Testis (tissue), 3 donors: ENCODE measurements around the gene ACSS1. TPM values are rescaled to one million over a fixed set of nuclear protein-coding genes. Genes with fewer than 3 reads are reported as not detected.

Experiments
- DNase-seq: peaks from one replicate; pipeline ENCODE4 v3.0.0-alpha.2; 2019
- H3K27ac ChIP-seq, 2 donors: fragments of 200-600 bp; sonication (generic); one replicate each; pipeline ENCODE4 v1.5.1; 2019
- H3K27me3 ChIP-seq: fragments of 200-600 bp; sonication (generic); one replicate; pipeline ENCODE4 v1.5.1; 2019
- H3K36me3 ChIP-seq: fragments of 200-600 bp; sonication (generic); one replicate; pipeline ENCODE4 v1.5.1; 2017; ENCODE audit warnings: low read depth; ENCODE audit errors: missing control alignments
- H3K4me1 ChIP-seq: fragments of 200-600 bp; sonication (generic); one replicate; pipeline ENCODE4 v1.5.1; 2019
- H3K4me3 ChIP-seq, 2 donors: fragments of 200-600 bp; sonication (generic); one replicate each; pipeline ENCODE4 v1.5.1; 2017 to 2019
- H3K9me3 ChIP-seq: fragments of 200-600 bp; sonication (generic); one replicate; pipeline ENCODE4 v1.5.1; 2017
- CTCF ChIP-seq, 3 experiments: fragments of 450-650 bp in 2 of 3; fragments of 200-600 bp in 1 of 3; sonication (generic) in 1 of 3; IDR thresholded peaks; one replicate each; pipeline ENCODE4 v1.5.1; 2016 to 2019; ENCODE audit warnings: antibody characterized with exemption in 3 of 3, mild to moderate bottlenecking in 2 of 3, moderate library complexity in 1 of 3
- POLR2A ChIP-seq: fragments of 450-650 bp; IDR thresholded peaks from one replicate; pipeline ENCODE4 v1.6.1; 2017; ENCODE audit warnings: antibody characterized with exemption, mild to moderate bottlenecking, moderate library complexity
- WGBS, 2 donors: methylation state at CpG; one replicate each; pipeline ENCODE4 v1.1.5; 2018; 5-methylcytosine and 5-hydroxymethylcytosine counted together
- intact Hi-C: fragments of 100-400 bp; cut with DNase I; formaldehyde crosslinking; loops from one replicate; pipeline ENCODE4 v1.15.1; 2023; ENCODE audit warnings: low total_unique reads
- polyA plus RNA-seq: library from polyadenylated mRNA; stranded (reverse); fragments of 350-450 nt; fragmentation: Illumina TruSeq; extraction: RNeasy Lipid Tissue Mini Kit (QIAGEN cat#74804); gene quantifications from one replicate; pipeline ENCODE4 v1.2.3, GENCODE V29; 2014; ENCODE audit warnings: low read depth, low replicate concordance; ENCODE audit not compliant: insufficient read depth
- total RNA-seq, 2 donors: library from RNA; depleted of rRNA; stranded (reverse); fragments of >200 nt; gene quantifications; one replicate each; pipeline ENCODE4 v1.2.3, GENCODE V29; 2016

Gene ACSS1
- total and polyA plus RNA-seq, 3 donors from 2014 or later = 61.5 to 184 (median 162) TPM

- no peaks in the 10 kb centered on the region for H3K27me3 ChIP-seq
- WGBS, 2 donors = 78 to 83% methylated on average over 5 to 6 of the region's 6 CpGs
- TF ChIP-seq POLR2A (no peak), CTCF (IDR thresholded peaks at IDR 0.05) (no peak)
- H3K36me3 ChIP-seq = no peaks in the 10 kb centered on the region
- DNase-seq = no peak
- peak overlapping the region; percentile 32 to 77 for H3K27ac ChIP-seq
- no peak overlapping the region for H3K4me3 ChIP-seq
- intact Hi-C loops = no loop called here
- no peaks in the 10 kb centered on the region for H3K9me3 ChIP-seq
- H3K4me1 ChIP-seq = peaks cover 94% of the 10 kb centered on the region
These were observed 19.3 kb downstream of the ACSS1 start for GRCh38 chr20:25038591-25039015.

- Histone ChIP-seq H3K4me1 (peaks cover 96% of the 10 kb centered on the region), H3K9me3 (no peaks in the 10 kb centered on the region), H3K27ac (peak overlapping the region; percentile 32 to 77), H3K36me3 (no peaks in the 10 kb centered on the region), H3K27me3 (no peaks in the 10 kb centered on the region), H3K4me3 (no peak overlapping the region)
- no peak for DNase-seq
- WGBS, 2 donors = 52 to 60% methylated on average over 2 to 3 of the region's 3 CpGs
- intact Hi-C loops = no loop called here
- no peak for TF ChIP-seq POLR2A
- TF ChIP-seq CTCF (IDR thresholded peaks at IDR 0.05) = no peak
These were observed 19.9 kb downstream of the ACSS1 start for GRCh38 chr20:25038103-25038410.

- intact Hi-C loops = no loop called here
- DNase-seq = no peak
- H3K27ac ChIP-seq = peak overlapping the region; percentile 32 to 77
These were observed 20.4 kb downstream of the ACSS1 start for GRCh38 chr20:25037288-25038102.

GRCh38 chr20:25036331-25036936 lies 21.5 kb downstream of the ACSS1 start:
- Histone ChIP-seq H3K4me3 (no peak overlapping the region), H3K4me1 (peaks cover 98% of the 10 kb centered on the region), H3K27me3 (no peaks in the 10 kb centered on the region), H3K9me3 (no peaks in the 10 kb centered on the region), H3K27ac (peak overlapping the region; percentile 37 to 77), H3K36me3 (no peaks in the 10 kb centered on the region)
- TF ChIP-seq CTCF (IDR thresholded peaks at IDR 0.05) (no peak), POLR2A (no peak)
- DNase-seq = no peak
- 24 to 26% methylated on average over 7 of the region's 7 CpGs for WGBS, 2 donors
- intact Hi-C loops = no loop called here

More at GRCh38 chr20:25037288-25038102, 20.4 kb downstream of the ACSS1 start:
- Histone ChIP-seq H3K4me3 (no peak overlapping the region), H3K36me3 (no peaks in the 10 kb centered on the region), H3K27me3 (no peaks in the 10 kb centered on the region), H3K9me3 (no peaks in the 10 kb centered on the region), H3K4me1 (peaks cover 96% of the 10 kb centered on the region)
- TF ChIP-seq POLR2A = no peak
- 61 to 72% methylated on average over 15 of the region's 15 CpGs for WGBS, 2 donors

GRCh38 chr20:25035921-25036320 lies 22.0 kb downstream of the ACSS1 start:
- peak; percentile 47 for DNase-seq
- Histone ChIP-seq H3K36me3 (no peaks in the 10 kb centered on the region), H3K27me3 (no peaks in the 10 kb centered on the region), H3K27ac (peak overlapping the region in 1 of 2 donors; percentile 37), H3K4me3 (no peak overlapping the region), H3K4me1 (peaks cover 98% of the 10 kb centered on the region), H3K9me3 (no peaks in the 10 kb centered on the region)
- 14 to 46% methylated on average over 4 of the region's 4 CpGs for WGBS, 2 donors
- TF ChIP-seq CTCF (IDR thresholded peaks at IDR 0.05) (no peak), POLR2A (no peak)
- intact Hi-C loops = no loop called here
